GM23248 (cell line): ENCODE results near the gene CA12.

Source experiments
- EZH2 ChIP-seq: fragments of 200-600 bp; sonication (generic); IDR thresholded peaks from 2 replicates; pipeline ENCODE4 v1.6.1; 2018; ENCODE audit warnings: antibody characterized with exemption, mild to moderate bottlenecking; ENCODE audit not compliant: insufficient read depth, poor library complexity, severe bottlenecking
- EZH2phosphoT487 ChIP-seq: fragments of 200-600 bp; sonication (generic); IDR thresholded peaks from 2 replicates; pipeline ENCODE4 v1.6.1; 2018; ENCODE audit warnings: antibody characterized with exemption, moderate library complexity, mild to moderate bottlenecking, low read depth; ENCODE audit not compliant: insufficient read depth

DNA sequence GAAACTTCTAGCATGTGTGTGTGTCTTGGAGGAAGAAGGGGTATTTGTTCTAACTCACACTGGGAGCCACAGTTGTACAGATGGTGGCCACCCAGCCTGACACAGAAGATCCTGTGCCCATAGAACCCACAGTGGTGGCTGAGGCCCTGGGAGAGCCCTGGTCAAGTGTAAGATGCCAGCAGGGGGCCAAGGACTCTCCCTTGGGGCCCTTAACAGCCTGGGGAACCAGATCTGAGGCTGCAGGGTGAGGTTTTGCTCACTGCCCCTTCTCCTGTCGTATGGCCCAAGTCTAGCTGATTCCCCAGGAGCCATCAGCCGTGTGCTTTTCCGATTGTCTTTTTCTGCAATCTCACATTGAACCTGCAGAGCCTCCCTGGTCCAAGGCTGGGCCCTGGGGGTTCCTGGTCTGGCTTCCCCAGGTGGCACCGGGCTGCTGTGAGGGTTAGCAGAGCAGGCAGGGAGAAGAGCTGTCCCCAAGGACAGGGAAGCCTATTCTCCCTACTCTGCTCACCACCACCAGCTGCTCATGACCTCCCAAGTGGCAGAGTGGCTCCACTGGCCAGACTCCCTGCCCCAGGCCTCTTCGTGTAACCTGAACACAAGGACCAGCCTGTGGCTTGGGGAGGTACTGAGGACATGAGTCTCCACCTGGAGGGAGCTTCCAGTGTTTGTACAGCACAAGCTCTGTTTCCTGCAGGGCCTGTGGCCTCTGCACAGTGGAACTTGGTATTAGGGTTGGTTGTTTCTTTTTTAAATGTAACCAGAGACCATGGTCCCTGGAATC lies 51.9 kb downstream of the CA12 start:
- no peak for TF ChIP-seq EZH2
- TF ChIP-seq EZH2phosphoT487: no peak
